Erythroblast (primary cell): ENCODE data around the gene PRRT3.

Experiments
- GATA1 ChIP-seq: IDR thresholded peaks from 2 replicates; pipeline ENCODE4 v1.6.1; 2011; ENCODE audit warnings: low read depth, mild to moderate bottlenecking, control low read depth, low read length, moderate library complexity
- POLR2A ChIP-seq: IDR thresholded peaks from 2 replicates; pipeline ENCODE4 v1.6.1; 2011; ENCODE audit warnings: mild to moderate bottlenecking, low read length

DNA sequence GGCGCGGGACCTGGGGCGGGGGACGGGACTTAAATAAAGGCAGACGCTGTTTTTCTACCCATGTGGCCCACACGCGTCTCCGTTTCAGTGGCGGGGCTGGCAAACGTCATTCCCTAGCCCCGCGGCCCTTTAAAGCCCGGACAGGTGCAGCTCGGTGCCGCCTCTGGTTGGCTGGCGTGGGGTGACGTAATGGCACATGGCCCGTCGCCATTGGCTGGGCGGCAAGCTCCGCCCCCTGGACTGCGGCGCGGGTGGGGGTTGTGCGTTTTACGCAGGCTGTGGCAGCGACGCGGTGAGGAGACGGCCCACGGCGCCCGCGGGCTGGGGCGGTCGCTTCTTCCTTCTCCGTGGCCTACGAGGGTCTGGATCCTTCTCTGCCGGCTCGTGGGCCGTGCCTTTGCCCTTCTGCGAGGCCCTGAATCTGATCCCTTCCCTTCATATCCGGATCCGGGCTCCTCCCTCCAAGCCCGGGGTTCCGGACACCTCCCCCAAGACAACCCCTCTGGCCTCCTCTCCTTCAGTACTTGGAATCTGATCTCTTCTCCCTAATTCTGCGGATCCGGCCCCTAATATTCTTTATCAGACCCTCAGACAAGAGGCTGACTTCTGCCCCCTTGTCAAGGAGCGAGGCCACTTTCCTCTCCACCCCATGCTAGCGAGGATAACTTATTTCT lies 18.5 kb downstream of the PRRT3 start, which contains the start of gene CRELD1:
- TF ChIP-seq POLR2A (peak; percentile 79), GATA1 (no peak)
